KMS-11 (cell line): ENCODE results near the gene DAB1.

Source experiments
- H2AFZ ChIP-seq: fragments of 200-600 bp; sonication (generic); 2 replicates; pipeline ENCODE4 v1.6.1; 2016; ENCODE audit warnings: antibody characterized with exemption, mixed run types, low read depth
- H3K27ac ChIP-seq: fragments of 200-600 bp; sonication (generic); 2 replicates; pipeline ENCODE4 v1.6.1; 2016; ENCODE audit warnings: mild to moderate bottlenecking, mixed run types
- H3K27me3 ChIP-seq: fragments of 200-600 bp; sonication (generic); 2 replicates; pipeline ENCODE4 v1.6.1; 2017; ENCODE audit warnings: mild to moderate bottlenecking, low read depth, mixed run types, moderate library complexity; ENCODE audit not compliant: insufficient read depth
- H3K36me3 ChIP-seq: fragments of 200-600 bp; sonication (generic); 2 replicates; pipeline ENCODE4 v1.6.1; 2017; ENCODE audit warnings: mild to moderate bottlenecking, mixed run types; ENCODE audit not compliant: insufficient read depth
- H3K4me1 ChIP-seq: fragments of 200-600 bp; sonication (generic); 2 replicates; pipeline ENCODE4 v1.6.1; 2016; ENCODE audit warnings: mild to moderate bottlenecking, low read depth, mixed run types; ENCODE audit not compliant: poor library complexity, severe bottlenecking
- H3K4me2 ChIP-seq: fragments of 200-600 bp; sonication (generic); 2 replicates; pipeline ENCODE4 v1.7.0; 2016; ENCODE audit warnings: mild to moderate bottlenecking, mixed run types
- H3K4me3 ChIP-seq: fragments of 200-600 bp; sonication (generic); IDR thresholded peaks from 2 replicates; pipeline ENCODE4 v1.6.1; 2017; ENCODE audit warnings: low read depth, low read length, mixed read lengths; ENCODE audit not compliant: insufficient read depth
- H3K79me2 ChIP-seq: fragments of 200-600 bp; sonication (generic); 2 replicates; pipeline ENCODE4 v1.6.1; 2016; ENCODE audit warnings: low read depth, mixed run types; ENCODE audit not compliant: insufficient read depth
- H3K9ac ChIP-seq: fragments of 200-600 bp; sonication (generic); 2 replicates; pipeline ENCODE4 v1.6.1; 2016; ENCODE audit warnings: mild to moderate bottlenecking, mixed run types
- H4K20me1 ChIP-seq: fragments of 200-600 bp; sonication (generic); 2 replicates; pipeline ENCODE4 v1.6.1; 2016; ENCODE audit warnings: mild to moderate bottlenecking, mixed run types; ENCODE audit not compliant: insufficient read depth
- TF ChIP-seq, protein P1 (sequence below): fragments of 200-600 bp; sonication (generic); conservative IDR thresholded peaks from 2 replicates; pipeline ENCODE4 v1.6.1; 2017; ENCODE audit warnings: low read depth, mild to moderate bottlenecking, antibody characterized with exemption, low read length, moderate library complexity, mixed read lengths

DAB1 gene

DNA sequence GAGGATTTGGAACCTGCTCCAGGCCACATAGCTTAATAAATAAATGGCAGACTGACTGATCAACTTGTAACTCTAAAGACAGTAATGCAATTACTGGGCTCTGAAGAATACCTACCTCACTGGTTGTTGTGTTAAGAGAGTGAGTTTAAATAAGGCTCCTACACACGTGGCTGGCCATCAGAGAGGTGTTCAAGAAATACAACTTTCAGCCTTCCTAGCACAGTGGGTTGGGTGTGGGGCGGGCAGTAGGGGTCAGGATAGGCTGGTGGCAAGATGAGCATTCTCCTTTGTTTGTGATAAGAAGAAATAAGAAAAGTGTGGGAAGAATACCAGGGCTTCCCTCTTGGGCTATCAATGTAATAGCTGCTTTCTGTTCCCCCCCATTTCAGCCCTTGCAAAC lies 151.3 kb downstream of the DAB1 start:
- TF ChIP-seq, protein P1, sequence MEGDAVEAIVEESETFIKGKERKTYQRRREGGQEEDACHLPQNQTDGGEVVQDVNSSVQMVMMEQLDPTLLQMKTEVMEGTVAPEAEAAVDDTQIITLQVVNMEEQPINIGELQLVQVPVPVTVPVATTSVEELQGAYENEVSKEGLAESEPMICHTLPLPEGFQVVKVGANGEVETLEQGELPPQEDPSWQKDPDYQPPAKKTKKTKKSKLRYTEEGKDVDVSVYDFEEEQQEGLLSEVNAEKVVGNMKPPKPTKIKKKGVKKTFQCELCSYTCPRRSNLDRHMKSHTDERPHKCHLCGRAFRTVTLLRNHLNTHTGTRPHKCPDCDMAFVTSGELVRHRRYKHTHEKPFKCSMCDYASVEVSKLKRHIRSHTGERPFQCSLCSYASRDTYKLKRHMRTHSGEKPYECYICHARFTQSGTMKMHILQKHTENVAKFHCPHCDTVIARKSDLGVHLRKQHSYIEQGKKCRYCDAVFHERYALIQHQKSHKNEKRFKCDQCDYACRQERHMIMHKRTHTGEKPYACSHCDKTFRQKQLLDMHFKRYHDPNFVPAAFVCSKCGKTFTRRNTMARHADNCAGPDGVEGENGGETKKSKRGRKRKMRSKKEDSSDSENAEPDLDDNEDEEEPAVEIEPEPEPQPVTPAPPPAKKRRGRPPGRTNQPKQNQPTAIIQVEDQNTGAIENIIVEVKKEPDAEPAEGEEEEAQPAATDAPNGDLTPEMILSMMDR = no peak
- no peak overlapping the region for H3K4me2 ChIP-seq
- H3K79me2 ChIP-seq = no peaks in the 10 kb centered on the region
- H3K36me3 ChIP-seq = no peaks in the 10 kb centered on the region
- no peaks in the 10 kb centered on the region for H3K4me1 ChIP-seq
- no peak overlapping the region for H2AFZ ChIP-seq
- no peak overlapping the region for H3K9ac ChIP-seq
- no peaks in the 10 kb centered on the region for H3K27me3 ChIP-seq
- no peaks in the 10 kb centered on the region for H4K20me1 ChIP-seq
- H3K27ac ChIP-seq = no peak overlapping the region
- no peak overlapping the region for H3K4me3 ChIP-seq

DNA sequence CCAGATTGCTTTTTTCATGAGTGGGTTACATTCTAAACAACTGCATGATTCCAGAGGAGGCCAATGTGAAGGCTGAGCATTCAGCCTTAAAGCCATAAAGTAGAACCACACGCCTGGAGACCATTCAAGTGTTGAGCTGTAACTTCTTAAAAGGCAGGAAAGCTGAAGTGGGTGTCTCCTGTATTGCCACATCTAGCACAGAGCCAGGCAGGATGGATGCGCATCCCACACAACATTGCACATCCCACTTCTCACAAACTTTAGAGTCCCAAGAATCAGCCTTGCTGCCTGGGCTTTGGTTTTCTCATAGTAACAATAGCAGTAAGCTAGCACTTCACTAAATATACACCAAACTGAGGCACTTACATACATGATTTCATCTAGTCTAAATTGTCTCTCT lies 151.7 kb downstream of the DAB1 start:
- no peaks in the 10 kb centered on the region for H3K27me3 ChIP-seq
- H3K79me2 ChIP-seq = no peaks in the 10 kb centered on the region
- no peaks in the 10 kb centered on the region for H3K36me3 ChIP-seq
- no peak overlapping the region for H3K4me2 ChIP-seq
- H2AFZ ChIP-seq = no peak overlapping the region
- no peak overlapping the region for H3K27ac ChIP-seq
- H3K4me1 ChIP-seq = no peaks in the 10 kb centered on the region
- no peak overlapping the region for H3K4me3 ChIP-seq
- no peak overlapping the region for H3K9ac ChIP-seq
- TF ChIP-seq, protein P1 = no peak
- no peaks in the 10 kb centered on the region for H4K20me1 ChIP-seq

DNA sequence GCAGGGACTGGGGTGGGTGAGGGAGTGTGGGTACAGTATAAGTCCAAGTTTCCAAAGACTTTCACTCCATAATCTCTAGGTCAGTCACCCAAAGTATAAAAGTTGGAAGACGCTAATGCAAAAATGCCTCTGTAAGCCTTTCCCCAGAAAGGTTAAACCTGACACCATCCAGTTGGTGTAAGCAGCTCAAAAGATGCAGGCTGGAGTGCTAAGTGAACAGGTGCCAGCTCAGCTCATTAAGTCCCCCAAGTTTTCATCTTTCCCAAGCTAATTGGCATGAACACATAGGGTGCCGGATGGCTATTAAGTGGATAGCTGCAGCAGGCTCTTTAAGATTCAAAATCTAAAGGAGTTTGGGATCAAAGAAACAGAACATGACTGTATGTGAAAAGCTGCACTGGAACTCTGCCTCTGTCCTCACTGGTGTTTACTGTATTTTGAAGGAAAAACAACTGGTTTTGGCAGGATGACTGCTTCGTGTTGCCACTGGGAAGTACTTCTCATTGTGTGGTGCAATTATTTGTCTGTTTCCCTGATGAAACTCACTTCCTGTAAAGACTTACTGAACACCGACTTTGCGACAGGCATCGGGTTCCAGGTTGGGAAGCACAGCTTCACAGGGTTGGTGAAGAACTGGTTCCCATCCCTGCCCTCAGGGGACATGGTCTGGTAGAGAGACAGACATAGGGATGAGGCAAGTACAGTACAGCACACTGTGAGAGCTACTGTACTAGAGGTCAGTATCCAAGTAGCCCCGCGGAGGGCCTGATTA lies 152.7 kb downstream of the DAB1 start:
- no peaks in the 10 kb centered on the region for H3K36me3 ChIP-seq
- H3K27ac ChIP-seq = no peak overlapping the region

DNA sequence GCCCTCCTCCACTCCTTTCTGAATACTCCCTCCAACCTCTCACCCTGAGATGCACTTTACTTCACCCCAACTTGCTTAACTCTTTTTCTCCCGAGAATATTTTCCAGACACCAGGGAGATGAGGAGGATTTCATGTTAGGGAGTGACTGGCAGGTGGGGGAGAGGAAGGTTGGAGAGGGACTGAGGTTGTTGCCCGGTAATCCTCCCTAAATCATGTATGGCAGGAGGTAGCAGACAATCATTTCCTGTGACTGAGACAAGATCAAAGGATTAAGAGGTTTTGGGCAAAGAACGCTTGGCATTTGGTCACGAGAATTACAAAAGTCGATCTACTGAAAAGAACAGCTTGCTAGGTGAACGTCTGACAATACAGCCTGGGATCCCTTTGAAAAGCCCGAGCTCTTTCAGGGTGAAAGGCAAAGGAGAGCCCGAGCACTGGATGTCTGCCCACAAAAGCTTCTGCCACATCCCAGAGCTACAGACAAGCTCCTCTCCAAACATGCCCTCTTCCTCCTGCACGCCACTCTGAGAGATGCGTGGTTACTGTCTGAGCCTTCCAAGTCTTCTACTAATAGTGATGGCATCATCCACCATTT lies 154.1 kb downstream of the DAB1 start:
- Histone ChIP-seq H3K4me2 (no peak overlapping the region), H3K27ac (no peak overlapping the region), H2AFZ (no peak overlapping the region), H3K79me2 (no peaks in the 10 kb centered on the region), H3K9ac (no peak overlapping the region), H4K20me1 (no peaks in the 10 kb centered on the region), H3K36me3 (no peaks in the 10 kb centered on the region), H3K27me3 (no peaks in the 10 kb centered on the region), H3K4me1 (no peaks in the 10 kb centered on the region), H3K4me3 (no peak overlapping the region)
- TF ChIP-seq, protein P1 = no peak

More for the DNA sequence above, 152.7 kb downstream of the DAB1 start:
- H3K27me3 ChIP-seq = no peaks in the 10 kb centered on the region
- no peak overlapping the region for H3K4me2 ChIP-seq
- no peaks in the 10 kb centered on the region for H4K20me1 ChIP-seq
- no peaks in the 10 kb centered on the region for H3K79me2 ChIP-seq
- H2AFZ ChIP-seq = no peak overlapping the region
- H3K4me1 ChIP-seq = no peaks in the 10 kb centered on the region
- H3K4me3 ChIP-seq = no peak overlapping the region
- H3K9ac ChIP-seq = no peak overlapping the region
- TF ChIP-seq, protein P1 = no peak
